ENCODE results near the gene LMOD3. TPM values are rescaled to one million over a fixed set of nuclear protein-coding genes. Genes with fewer than 3 reads are reported as not detected.

LMOD3 gene
- total and polyA plus RNA-seq, 2 of the 4 experiments (the other 2 are of a cell fraction) = not detected

- H2BK120ac ChIP-seq (ENCODE audit: low read depth, low read length) = no peak overlapping the region
- no CpG with 5 or more reads among the region's 3 CpGs for WGBS, 2 experiments (ENCODE audit: extremely low coverage in 2 of 2, insufficient read length in 1 of 2)
- no peak overlapping the region for H2AK5ac ChIP-seq (ENCODE audit: low read depth, low read length)
- H3K9me3 ChIP-seq (ENCODE audit: control insufficient read depth, insufficient read depth, low read length) = no peaks in the 10 kb centered on the region
- CTCF ChIA-PET = no interaction called here
- intact Hi-C loops (cut with micrococcal nuclease) (no loop called here), dilution Hi-C loops (cut with HindIII; ENCODE audit: low sequenced_read_pairs, unreplicated experiment) (no loop called here), in situ Hi-C loops (cut with MboI; ENCODE audit: low sequenced_read_pairs) (no loop called here)
- no peak overlapping the region for H2BK20ac ChIP-seq (ENCODE audit: low read depth, low read length)
- DNase-seq (no peak), ATAC-seq (ENCODE audit: low read depth) (no peak)
- H3K36me3 ChIP-seq (ENCODE audit: control insufficient read depth, insufficient read depth, low read length) = no peaks in the 10 kb centered on the region
- H4K91ac ChIP-seq (ENCODE audit: insufficient read depth, low read depth, low read length) = no peak overlapping the region
- BruUV-seq (replicated peaks) = no TSS peak
- H3K9ac ChIP-seq (ENCODE audit: low read depth, low read length) = no peak overlapping the region
- H3K56ac ChIP-seq (ENCODE audit: extremely low read depth, insufficient read depth, low read length) = no peak overlapping the region
- H3K14ac ChIP-seq (replicated peaks; ENCODE audit: low read depth, low read length) = no peak overlapping the region
- H4K5ac ChIP-seq (ENCODE audit: low read depth, low read length) = no peak overlapping the region
- no peaks in the 10 kb centered on the region for H3K79me1 ChIP-seq (ENCODE audit: low read depth in 1 of 2, low read length in 2 of 2)
- no peak overlapping the region for H2AFZ ChIP-seq (replicated peaks; ENCODE audit: low read length, poor library complexity)
- TF ChIP-seq MXI1 (IDR thresholded peaks at IDR 0.05; ENCODE audit: borderline replicate concordance, low read depth, low read length) (no peak), ELK1 (IDR thresholded peaks at IDR 0.05; ENCODE audit: borderline replicate concordance, low read depth, low read length) (no peak), RAD21 (IDR thresholded peaks at IDR 0.05; ENCODE audit: low read length) (no peak), USF2 (IDR thresholded peaks at IDR 0.05; ENCODE audit: low read depth, low read length) (no peak), POLR2A (IDR thresholded peaks at IDR 0.05; ENCODE audit: low read depth, low read length) (no peak), RCOR1 (IDR thresholded peaks at IDR 0.05; ENCODE audit: insufficient replicate concordance, low read length) (no peak), BHLHE40 (IDR thresholded peaks at IDR 0.05; ENCODE audit: low read depth, low read length) (no peak), CEBPB (IDR thresholded peaks at IDR 0.05; ENCODE audit: low read depth, low read length) (no peak), NFE2L2 (IDR thresholded peaks at IDR 0.05; ENCODE audit: low read depth, low read length) (no peak), MAZ (IDR thresholded peaks at IDR 0.05; ENCODE audit: borderline replicate concordance, low read depth, low read length) (no peak), CHD1 (IDR thresholded peaks at IDR 0.05; ENCODE audit: low read depth, low read length) (no peak), RFX5 (IDR thresholded peaks at IDR 0.05; ENCODE audit: low read depth, low read length) (no peak), SMC3 (IDR thresholded peaks at IDR 0.05; ENCODE audit: low read depth, low read length) (no peak)
- H4K8ac ChIP-seq (ENCODE audit: low read depth in 2 of 2, low read length in 2 of 2) = no peak overlapping the region
- H2AK9ac ChIP-seq (replicated peaks; ENCODE audit: low read depth, low read length, poor library complexity) = no peak overlapping the region
- no peaks in the 10 kb centered on the region for H3K9me1 ChIP-seq (ENCODE audit: insufficient read depth, low read length)
- no peak overlapping the region for H3K4me3 ChIP-seq (ENCODE audit: insufficient read depth, low read depth, low read length)
- H3K4me1 ChIP-seq (ENCODE audit: control insufficient read depth, insufficient read depth, low read length) = no peaks in the 10 kb centered on the region
- H2BK5ac ChIP-seq (ENCODE audit: low read depth, low read length, poor library complexity, severe bottlenecking) = no peak overlapping the region
- no peaks in the 10 kb centered on the region for H4K20me1 ChIP-seq (ENCODE audit: insufficient read depth, low read length)
- no peak overlapping the region for H3K23ac ChIP-seq (ENCODE audit: low read depth, low read length)
- no peak overlapping the region for H3K18ac ChIP-seq (ENCODE audit: low read depth, low read length)
- H3K27me3 ChIP-seq (ENCODE audit: control insufficient read depth, insufficient read depth, low read length) = peaks cover 5% of the 10 kb centered on the region
- no peak overlapping the region for H3K4me2 ChIP-seq (ENCODE audit: low read depth, low read length)
- H2BK15ac ChIP-seq (ENCODE audit: low read depth, low read length) = no peak overlapping the region
- no peak overlapping the region for H3K27ac ChIP-seq (ENCODE audit: insufficient read depth, low read length)
- H3K4ac ChIP-seq (ENCODE audit: low read depth, low read length) = no peak overlapping the region
- POLR2A ChIA-PET (ENCODE audit: unreplicated experiment) = no interaction called here
Measured at GRCh38 chr3:69116897-69117296, 5.5 kb downstream of the LMOD3 start.
